ENCODE results near the gene CABYR. TPM values are rescaled to one million over a fixed set of nuclear protein-coding genes. Genes with fewer than 3 reads are reported as not detected.

The CABYR gene
- total RNA-seq, 1 experiment from 2014 or later = 1.0 TPM

DNA sequence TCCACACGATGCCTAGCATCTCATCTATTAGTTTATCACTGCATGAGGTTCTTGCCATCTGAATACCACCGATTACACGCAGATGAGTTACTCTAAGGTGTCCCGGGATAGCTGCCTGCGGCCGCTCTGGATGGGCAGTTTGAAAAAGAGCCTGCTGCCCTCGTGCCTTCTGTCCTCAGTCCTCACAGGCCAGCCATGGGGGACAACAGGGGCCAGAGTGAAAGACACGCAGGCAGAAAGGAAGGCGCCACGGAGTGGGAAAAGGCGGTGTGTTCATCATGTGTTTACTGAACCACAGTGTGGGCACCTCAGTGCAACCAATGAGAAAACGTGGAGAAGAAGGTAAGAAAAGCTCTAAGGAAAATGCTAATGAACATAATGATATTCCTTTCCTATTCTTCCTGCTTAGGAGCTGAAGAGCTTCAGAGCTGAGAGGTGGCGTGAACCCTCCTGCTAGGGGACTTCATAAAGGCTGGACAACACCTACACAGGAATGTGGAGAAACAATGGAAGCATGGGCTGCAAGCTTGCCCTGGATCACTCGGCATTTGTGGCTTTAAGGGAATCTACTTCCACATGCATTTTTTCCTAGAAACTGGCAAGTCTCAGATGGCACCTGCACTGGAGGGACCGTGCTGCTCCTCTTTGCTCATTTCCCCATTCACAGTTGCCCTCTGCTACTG is 50.9 kb downstream of the CABYR start:
- no peak for DNase-seq (ENCODE audit: low read depth)

GRCh38 chr18:24190590-24190989 is 51.7 kb downstream of the CABYR start:
- no peak for DNase-seq (ENCODE audit: low read depth)

- no peak for DNase-seq (ENCODE audit: low read depth)
Observed at GRCh38 chr18:24195296-24196053, 56.6 kb downstream of the CABYR start.

DNA sequence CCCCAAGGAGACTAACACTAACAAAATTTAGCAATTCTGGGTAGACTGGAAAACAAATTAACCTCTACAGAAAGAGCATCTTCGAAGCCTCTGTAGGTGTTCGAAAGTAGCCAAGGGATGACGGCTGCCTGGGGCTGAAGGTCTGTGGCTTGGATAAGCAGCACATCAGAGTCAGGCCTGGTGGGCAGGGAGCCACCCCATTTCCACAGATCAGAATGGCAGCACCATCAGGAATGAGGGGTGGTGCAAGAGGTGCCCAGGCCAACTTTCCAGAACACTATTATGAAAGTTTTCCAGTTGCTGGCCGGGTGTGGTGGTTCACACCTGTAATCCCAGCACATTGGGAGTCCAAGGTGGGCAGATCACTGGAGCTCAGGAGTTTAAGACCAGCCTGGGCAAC is 57.9 kb downstream of the CABYR start:
- no peak for DNase-seq (ENCODE audit: low read depth)

DNA sequence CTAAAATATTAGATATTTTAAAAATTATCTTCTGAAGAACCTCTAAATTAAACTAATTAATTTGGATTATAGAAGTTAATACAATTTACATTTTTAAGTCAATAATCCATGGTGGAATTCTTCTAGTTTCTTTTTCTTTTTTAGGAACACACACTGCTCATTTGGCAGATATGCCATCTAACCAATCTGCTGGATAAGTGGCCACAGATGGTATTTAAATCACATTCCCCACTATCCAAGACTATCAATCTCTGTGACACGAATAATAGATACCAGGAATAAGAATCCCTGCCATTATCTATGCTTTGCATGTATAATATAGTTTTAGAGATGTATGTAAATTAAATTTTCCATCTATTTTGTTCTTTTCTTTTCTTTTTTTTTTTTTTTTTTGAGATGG is 58.5 kb downstream of the CABYR start:
- DNase-seq (ENCODE audit: low read depth) = no peak

GRCh38 chr18:24198461-24198860 is 59.6 kb downstream of the CABYR start:
- DNase-seq (ENCODE audit: low read depth) = no peak

GRCh38 chr18:24199372-24199962 is 60.6 kb downstream of the CABYR start:
- DNase-seq (ENCODE audit: low read depth) = no peak

GRCh38 chr18:24200494-24201290 is 61.8 kb downstream of the CABYR start:
- DNase-seq (ENCODE audit: low read depth) = no peak

DNA sequence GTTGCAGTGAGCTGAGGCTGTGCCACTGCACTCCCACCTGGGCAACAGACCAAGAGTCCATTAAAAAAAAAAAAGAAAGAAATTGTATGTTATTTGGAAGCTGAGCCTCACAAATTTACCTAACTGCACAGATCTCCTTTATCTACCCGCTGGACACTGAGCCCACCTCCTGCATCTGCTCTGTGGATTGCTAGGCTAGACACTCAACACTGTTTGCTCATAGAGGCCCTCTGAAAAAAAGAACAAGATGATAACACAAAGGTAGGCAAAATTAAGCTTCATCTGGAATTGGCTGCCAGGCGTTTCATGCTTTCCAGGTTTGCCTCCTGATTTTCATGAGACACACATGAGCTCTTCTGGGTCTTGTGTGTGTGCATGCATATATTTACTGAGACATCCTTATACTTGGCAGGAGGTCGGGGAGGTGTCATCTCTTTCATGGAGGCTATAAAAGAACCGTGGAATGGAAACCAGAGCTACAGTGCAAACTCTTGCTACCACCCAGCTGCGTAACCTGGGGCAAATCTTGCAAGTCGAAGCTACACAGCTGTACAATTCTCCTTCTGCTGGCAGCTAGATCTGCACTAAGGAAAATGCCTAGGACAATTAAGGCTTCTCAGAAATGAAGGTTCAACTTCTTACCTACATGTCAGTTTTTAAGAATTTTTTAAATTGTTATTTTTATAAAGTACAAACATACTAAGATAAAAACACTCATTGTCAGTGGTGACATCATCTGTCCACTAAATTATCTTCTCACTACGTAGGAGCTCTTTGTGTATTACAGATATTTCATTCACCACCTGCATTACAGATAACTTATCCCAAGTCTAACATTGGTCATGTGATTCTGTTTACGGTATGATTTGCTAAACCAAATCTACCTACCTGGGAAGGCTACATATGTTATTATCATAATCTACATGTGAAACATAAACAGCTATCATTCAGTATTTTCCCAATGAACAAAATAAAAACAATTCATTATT is 63.1 kb downstream of the CABYR start:
- no peak for DNase-seq (ENCODE audit: low read depth)

GRCh38 chr18:24204904-24205303 is 66.0 kb downstream of the CABYR start:
- no peak for DNase-seq (ENCODE audit: low read depth)

GRCh38 chr18:24208270-24209035 is 69.6 kb downstream of the CABYR start:
- DNase-seq (ENCODE audit: low read depth) = peak; percentile 3

GRCh38 chr18:24209558-24209957 is 70.7 kb downstream of the CABYR start:
- peak; percentile 12 for DNase-seq (ENCODE audit: low read depth)

Small RNA genes lying within 50 kb of the gene (small RNA-seq; reads per million reads assigned to genes)
- not detected for gene RF00017
- gene RNA5SP452 = 0.41 reads per million, percentile 46 among the genes with 10 or more reads in this experiment
- gene RNU5A-6P = 4.7 reads per million, percentile 88 among the genes with 10 or more reads in this experiment

Other genes starting within 250 kb of the CABYR start
- gene TTC39C, start 124.3 kb upstream of the CABYR start, total RNA-seq (2014; rRNA removed; shearing (Covaris generic)) = 20.4 and 20.8 TPM in 2 replicates